Endodermal cell (in vitro differentiated cells): ENCODE results near the gene MAP7D2. TPM values are rescaled to one million over a fixed set of nuclear protein-coding genes. Genes with fewer than 3 reads are reported as not detected.
A peak's percentile ranks its signal among the peaks of the same experiment; 100 is the strongest.

Experiments used
- DNase-seq: peaks from one replicate; pipeline ENCODE4 v3.0.0-alpha.2; 2017
- H3K27ac ChIP-seq: 2 replicates; pipeline ENCODE4 v1.5.1; 2013; ENCODE audit warnings: mild to moderate bottlenecking, low read depth, low read length, moderate library complexity
- H3K27me3 ChIP-seq: 2 replicates; pipeline ENCODE4 v1.6.1; 2013; ENCODE audit warnings: mild to moderate bottlenecking, low read length, moderate library complexity; ENCODE audit not compliant: insufficient read depth, control insufficient read depth, poor library complexity, severe bottlenecking
- H3K36me3 ChIP-seq: 2 replicates; pipeline ENCODE4 v1.7.0; 2013; ENCODE audit warnings: mild to moderate bottlenecking, low read length, moderate library complexity; ENCODE audit not compliant: control insufficient read depth, insufficient read depth
- H3K4me1 ChIP-seq: one replicate; pipeline ENCODE4 v1.7.0; 2013; ENCODE audit warnings: low read length; ENCODE audit not compliant: control insufficient read depth, insufficient read depth
- H3K4me3 ChIP-seq: 2 replicates; pipeline ENCODE4 v1.5.1; 2013; ENCODE audit warnings: mild to moderate bottlenecking, low read length, moderate library complexity
- H3K9ac ChIP-seq: 2 replicates; pipeline ENCODE4 v1.6.1; 2013; ENCODE audit warnings: mild to moderate bottlenecking, low read length, moderate library complexity; ENCODE audit not compliant: poor library complexity, severe bottlenecking; ENCODE audit errors: extremely low read depth
- H3K9me3 ChIP-seq: 2 replicates; pipeline ENCODE4 v1.6.1; 2013; ENCODE audit warnings: mild to moderate bottlenecking, low read length, moderate library complexity; ENCODE audit not compliant: control insufficient read depth
- H3K27ac Mint-ChIP-seq: 2 replicates; pipeline ENCODE4 v1.8.0; 2020; ENCODE audit warnings: mixed read lengths
- H3K27me3 Mint-ChIP-seq: 2 replicates; pipeline ENCODE4 v1.8.0; 2021; ENCODE audit warnings: mild to moderate bottlenecking, mixed read lengths; ENCODE audit not compliant: insufficient read depth
- H3K36me3 Mint-ChIP-seq: 2 replicates; pipeline ENCODE4 v1.8.0; 2020; ENCODE audit warnings: low read depth, mixed read lengths
- H3K4me1 Mint-ChIP-seq: 2 replicates; pipeline ENCODE4 v1.8.0; 2020; ENCODE audit warnings: mixed read lengths
- H3K4me3 Mint-ChIP-seq: 2 replicates; pipeline ENCODE4 v1.8.0; 2020; ENCODE audit warnings: mild to moderate bottlenecking, moderate library complexity, mixed read lengths
- H3K9me3 Mint-ChIP-seq: 2 replicates; pipeline ENCODE4 v1.8.0; 2020; ENCODE audit warnings: mild to moderate bottlenecking, mixed read lengths
- WGBS, 2 experiments: methylation state at CpG; one replicate each; pipeline versions ENCODE4 v1.1.5 to v1.1.7; 2013; ENCODE audit warnings: missing lambda C conversion rate in 2 of 2, mixed read lengths in 1 of 2; ENCODE audit not compliant: insufficient coverage in 1 of 2, insufficient read length in 1 of 2; 5-methylcytosine and 5-hydroxymethylcytosine counted together
- total RNA-seq, 2 donors: library from RNA; stranded (reverse); fragmentation: NEBNext Ultra II Directional in 1 of 2; extraction: Animal tissue kit (Norgen Biotek cat#: 25700) in 1 of 2; gene quantifications; 2 replicates in 1 of 2; 3 replicates in 1 of 2; pipeline ENCODE4 v1.2.1, GENCODE V29; 2021
- TF ChIP-seq, protein P1 (sequence below): fragments of 200-600 bp; sonication (generic); conservative IDR thresholded peaks from 2 replicates; pipeline ENCODE4 v1.5.0; 2021; ENCODE audit warnings: antibody characterized with exemption, mild to moderate bottlenecking

MAP7D2 gene
- total RNA-seq, 2 donors from 2014 or later, result 1.5 to 1.9 TPM

GRCh38 chrX:20063716-20064351 is 52.9 kb downstream of the MAP7D2 start:
- DNase-seq, result peak; percentile 66
- H3K9me3 ChIP-seq, result no peaks in the 10 kb centered on the region
- WGBS, 2 experiments, result 79 to 94% methylated on average over 5 to 9 of the region's 9 CpGs

DNA sequence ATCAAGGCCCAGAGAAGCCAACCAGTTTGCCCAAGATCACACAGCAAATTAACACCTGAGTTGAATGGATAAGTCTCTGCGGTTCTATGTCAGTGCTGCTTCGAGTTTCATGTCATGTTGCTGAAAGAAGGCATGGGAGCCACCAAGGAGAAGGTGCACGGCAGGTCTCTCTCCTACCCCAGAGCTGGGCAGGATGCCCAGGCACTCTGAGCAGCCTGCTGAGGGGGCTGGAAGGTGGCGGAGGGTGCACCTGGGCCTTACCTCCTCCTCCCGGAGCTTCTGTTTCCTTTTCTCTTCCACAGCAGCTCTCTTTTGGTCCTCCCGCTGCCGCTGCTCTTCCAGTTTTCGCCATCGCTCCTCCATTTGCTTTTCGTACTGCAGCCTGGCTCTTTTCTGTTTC is 53.6 kb downstream of the MAP7D2 start:
- Mint-ChIP-seq H3K36me3 (no peaks in the 10 kb centered on the region), H3K4me3 (no peak overlapping the region), H3K27ac (no peak overlapping the region), H3K4me1 (peaks cover 2% of the 10 kb centered on the region), H3K27me3 (peaks cover 2% of the 10 kb centered on the region), H3K9me3 (peaks cover 57% of the 10 kb centered on the region)
- Histone ChIP-seq H3K27ac (no peak overlapping the region), H3K4me3 (no peak overlapping the region), H3K36me3 (no peaks in the 10 kb centered on the region), H3K4me1 (no peaks in the 10 kb centered on the region), H3K9ac (no peak overlapping the region), H3K27me3 (peaks cover 8% of the 10 kb centered on the region), H3K9me3 (no peaks in the 10 kb centered on the region)
- TF ChIP-seq, protein P1, sequence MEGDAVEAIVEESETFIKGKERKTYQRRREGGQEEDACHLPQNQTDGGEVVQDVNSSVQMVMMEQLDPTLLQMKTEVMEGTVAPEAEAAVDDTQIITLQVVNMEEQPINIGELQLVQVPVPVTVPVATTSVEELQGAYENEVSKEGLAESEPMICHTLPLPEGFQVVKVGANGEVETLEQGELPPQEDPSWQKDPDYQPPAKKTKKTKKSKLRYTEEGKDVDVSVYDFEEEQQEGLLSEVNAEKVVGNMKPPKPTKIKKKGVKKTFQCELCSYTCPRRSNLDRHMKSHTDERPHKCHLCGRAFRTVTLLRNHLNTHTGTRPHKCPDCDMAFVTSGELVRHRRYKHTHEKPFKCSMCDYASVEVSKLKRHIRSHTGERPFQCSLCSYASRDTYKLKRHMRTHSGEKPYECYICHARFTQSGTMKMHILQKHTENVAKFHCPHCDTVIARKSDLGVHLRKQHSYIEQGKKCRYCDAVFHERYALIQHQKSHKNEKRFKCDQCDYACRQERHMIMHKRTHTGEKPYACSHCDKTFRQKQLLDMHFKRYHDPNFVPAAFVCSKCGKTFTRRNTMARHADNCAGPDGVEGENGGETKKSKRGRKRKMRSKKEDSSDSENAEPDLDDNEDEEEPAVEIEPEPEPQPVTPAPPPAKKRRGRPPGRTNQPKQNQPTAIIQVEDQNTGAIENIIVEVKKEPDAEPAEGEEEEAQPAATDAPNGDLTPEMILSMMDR, result no peak
- 95% methylated on average over 10 of the region's 10 CpGs; no CpG with 5 or more reads in 1 of the 2 experiments for WGBS, 2 experiments
- DNase-seq, result no peak

More at GRCh38 chrX:20063716-20064351, 52.9 kb downstream of the MAP7D2 start:
- H3K27me3 Mint-ChIP-seq, result no peaks in the 10 kb centered on the region
- peaks cover 57% of the 10 kb centered on the region for H3K9me3 Mint-ChIP-seq
- no peak overlapping the region for H3K4me3 ChIP-seq
- H3K9ac ChIP-seq, result no peak overlapping the region
- no peak overlapping the region for H3K4me3 Mint-ChIP-seq
- H3K27ac ChIP-seq, result no peak overlapping the region
- H3K36me3 ChIP-seq, result no peaks in the 10 kb centered on the region
- no peaks in the 10 kb centered on the region for H3K4me1 ChIP-seq
- peaks cover under 1% of the 10 kb centered on the region for H3K27me3 ChIP-seq
- H3K36me3 Mint-ChIP-seq, result no peaks in the 10 kb centered on the region
- TF ChIP-seq, protein P1, result peak; percentile 65
- peaks cover 2% of the 10 kb centered on the region for H3K4me1 Mint-ChIP-seq
- H3K27ac Mint-ChIP-seq, result no peak overlapping the region

DNA sequence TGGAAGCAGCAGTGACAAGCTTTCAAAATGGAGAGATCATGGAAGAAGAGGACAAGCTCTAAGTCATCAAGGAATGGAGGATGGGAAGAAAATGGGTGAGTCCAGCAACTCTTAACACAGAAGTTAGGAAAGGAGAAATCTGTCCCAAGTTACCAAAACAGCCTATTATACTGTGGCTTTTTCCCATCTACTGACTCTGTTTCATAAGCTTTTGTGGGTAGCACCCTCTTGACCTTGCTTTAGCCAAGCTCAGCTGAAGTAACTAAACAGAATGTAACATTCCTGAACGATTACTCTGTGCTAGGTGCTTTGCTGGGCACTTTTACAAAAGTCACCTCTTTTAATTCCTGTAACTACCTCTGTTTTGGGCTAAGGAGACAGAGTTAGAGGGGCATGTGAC is 54.9 kb downstream of the MAP7D2 start:
- no peak overlapping the region for H3K9ac ChIP-seq
- no peak for DNase-seq
- Mint-ChIP-seq H3K9me3 (peaks cover 62% of the 10 kb centered on the region), H3K36me3 (no peaks in the 10 kb centered on the region), H3K4me3 (no peak overlapping the region), H3K4me1 (peaks cover 3% of the 10 kb centered on the region), H3K27ac (no peak overlapping the region), H3K27me3 (peaks cover 5% of the 10 kb centered on the region)
- TF ChIP-seq, protein P1, result no peak
- no peak overlapping the region for H3K4me3 ChIP-seq
- no peaks in the 10 kb centered on the region for H3K9me3 ChIP-seq
- no peaks in the 10 kb centered on the region for H3K36me3 ChIP-seq
- peaks cover 11% of the 10 kb centered on the region for H3K27me3 ChIP-seq
- H3K4me1 ChIP-seq, result peaks cover under 1% of the 10 kb centered on the region
- no peak overlapping the region for H3K27ac ChIP-seq
- WGBS, 2 experiments, result 92% methylated on average over 1 of the region's 1 CpG; no CpG with 5 or more reads in 1 of the 2 experiments
